ENCODE results near the gene HIGD1A.

DNA sequence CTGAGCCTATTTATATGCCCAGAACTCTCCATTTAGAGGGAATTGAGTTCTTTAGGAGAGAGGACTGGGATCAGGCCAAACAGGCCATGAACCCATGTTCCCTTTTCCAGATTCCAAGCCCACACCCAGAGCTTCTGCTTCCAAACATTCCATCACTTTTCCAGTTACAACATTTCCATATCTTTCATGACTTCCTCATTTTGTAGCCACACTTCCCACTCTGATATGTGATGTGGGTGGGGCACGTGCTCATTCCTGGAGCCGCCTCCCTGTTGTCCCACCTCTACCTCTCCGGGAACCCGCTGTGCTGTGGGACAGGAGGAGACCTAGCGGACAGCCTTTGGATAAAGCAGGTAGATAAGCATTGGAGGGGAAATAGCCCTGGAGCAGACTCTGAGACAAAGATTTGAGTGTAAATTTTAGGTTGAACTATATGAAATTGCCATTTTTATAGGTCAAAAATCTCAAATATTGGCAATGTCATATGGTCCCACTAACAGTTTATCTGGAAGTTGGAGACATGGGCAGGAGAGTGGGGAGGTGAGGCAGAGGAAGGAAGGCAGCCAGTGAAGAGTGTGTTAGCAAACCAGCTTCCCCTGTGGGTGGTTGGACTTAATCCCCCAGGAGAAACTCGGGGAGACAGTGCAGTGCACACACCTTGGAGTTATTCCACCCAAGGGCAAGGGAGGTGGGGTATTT is 39.6 kb upstream of the HIGD1A start:
- TF ChIP-seq, protein P1, sequence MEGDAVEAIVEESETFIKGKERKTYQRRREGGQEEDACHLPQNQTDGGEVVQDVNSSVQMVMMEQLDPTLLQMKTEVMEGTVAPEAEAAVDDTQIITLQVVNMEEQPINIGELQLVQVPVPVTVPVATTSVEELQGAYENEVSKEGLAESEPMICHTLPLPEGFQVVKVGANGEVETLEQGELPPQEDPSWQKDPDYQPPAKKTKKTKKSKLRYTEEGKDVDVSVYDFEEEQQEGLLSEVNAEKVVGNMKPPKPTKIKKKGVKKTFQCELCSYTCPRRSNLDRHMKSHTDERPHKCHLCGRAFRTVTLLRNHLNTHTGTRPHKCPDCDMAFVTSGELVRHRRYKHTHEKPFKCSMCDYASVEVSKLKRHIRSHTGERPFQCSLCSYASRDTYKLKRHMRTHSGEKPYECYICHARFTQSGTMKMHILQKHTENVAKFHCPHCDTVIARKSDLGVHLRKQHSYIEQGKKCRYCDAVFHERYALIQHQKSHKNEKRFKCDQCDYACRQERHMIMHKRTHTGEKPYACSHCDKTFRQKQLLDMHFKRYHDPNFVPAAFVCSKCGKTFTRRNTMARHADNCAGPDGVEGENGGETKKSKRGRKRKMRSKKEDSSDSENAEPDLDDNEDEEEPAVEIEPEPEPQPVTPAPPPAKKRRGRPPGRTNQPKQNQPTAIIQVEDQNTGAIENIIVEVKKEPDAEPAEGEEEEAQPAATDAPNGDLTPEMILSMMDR (IDR thresholded peaks at IDR 0.05; ENCODE audit: low read length) = no peak
- TF ChIP-seq EZH2phosphoT487 (IDR thresholded peaks at IDR 0.05; ENCODE audit: low read length) = no peak
- TF ChIP-seq EZH2 (optimal IDR thresholded peaks at IDR 0.05; ENCODE audit: low read depth, low read length) = no peak

Data from MM.1S (cell line).